IMR-90 (cell line): ENCODE measurements around the gene TADA1. TPM values are rescaled to one million over a fixed set of nuclear protein-coding genes. Genes with fewer than 3 reads are reported as not detected.

ENCODE experiments used
- ATAC-seq: fragments of 200-7000 bp; cut with Tn5 transposase; 2 replicates; pipeline ENCODE4 v1.9.1; 2020; ENCODE audit warnings: low read depth, mild to moderate bottlenecking, moderate library complexity
- BruUV-seq: library from RNA; stranded (reverse); fragments of 400-500 nt; replicated peaks from 2 replicates; lab custom pipeline; 2021; lab: Mats Ljungman, UMichigan
- CTCF ChIA-PET: fragments of 300-600 bp; formaldehyde crosslinking; extraction: SDS; loops from one replicate; lab custom pipeline; 2021; ENCODE audit warnings: antibody characterized with exemption; lab: Yijun Ruan, JAX
- POLR2A ChIA-PET: fragments of 300-600 bp; sonication (Branson Sonifier 250); formaldehyde crosslinking; loops from one replicate; lab custom pipeline; 2022; ENCODE audit warnings: antibody characterized with exemption; ENCODE audit not compliant: unreplicated experiment; lab: Charles Lee
- DNase-seq: peaks from one replicate; pipeline ENCODE4 v3.0.0; 2013
- H2AFZ ChIP-seq: replicated peaks from 2 replicates; pipeline ENCODE3; 2013; ENCODE audit warnings: low read length, mild to moderate bottlenecking; ENCODE audit not compliant: poor library complexity
- H2AK5ac ChIP-seq: 2 replicates; pipeline ENCODE4 v1.6.1; 2013; ENCODE audit warnings: low read depth, low read length, inconsistent platforms
- H2AK9ac ChIP-seq: replicated peaks from 2 replicates; pipeline ENCODE3; 2013; ENCODE audit warnings: mild to moderate bottlenecking, low read depth, low read length, moderate library complexity; ENCODE audit not compliant: poor library complexity
- H2BK120ac ChIP-seq: 2 replicates; pipeline ENCODE4 v1.6.1; 2013; ENCODE audit warnings: low read depth, low read length, inconsistent platforms
- H2BK15ac ChIP-seq: 3 replicates; pipeline ENCODE4 v1.6.1; 2013; ENCODE audit warnings: low read depth, low read length, inconsistent platforms
- H2BK20ac ChIP-seq: 2 replicates; pipeline ENCODE4 v1.6.1; 2013; ENCODE audit warnings: low read depth, mild to moderate bottlenecking, inconsistent platforms, low read length, moderate library complexity
- H2BK5ac ChIP-seq: 2 replicates; pipeline ENCODE4 v1.6.1; 2013; ENCODE audit warnings: mild to moderate bottlenecking, low read depth, low read length, inconsistent platforms; ENCODE audit not compliant: poor library complexity, severe bottlenecking
- H3K14ac ChIP-seq: replicated peaks from 2 replicates; pipeline ENCODE4 v1.6.1; 2013; ENCODE audit warnings: low read depth, low read length, inconsistent platforms
- H3K18ac ChIP-seq: 2 replicates; pipeline ENCODE4 v1.6.1; 2013; ENCODE audit warnings: low read depth, low read length, control low read depth
- H3K23ac ChIP-seq: 2 replicates; pipeline ENCODE4 v1.6.1; 2013; ENCODE audit warnings: low read depth, low read length, inconsistent platforms
- H3K27ac ChIP-seq: 2 replicates; pipeline ENCODE4 v1.5.1; 2013; ENCODE audit warnings: mild to moderate bottlenecking, control low read depth, low read length; ENCODE audit not compliant: insufficient read depth
- H3K27me3 ChIP-seq: 2 replicates; pipeline ENCODE4 v1.6.1; 2013; ENCODE audit warnings: low read length; ENCODE audit not compliant: control insufficient read depth, insufficient read depth
- H3K36me3 ChIP-seq: 2 replicates; pipeline ENCODE4 v1.6.1; 2013; ENCODE audit warnings: low read length, mixed read lengths; ENCODE audit not compliant: control insufficient read depth, insufficient read depth
- H3K4ac ChIP-seq: 2 replicates; pipeline ENCODE4 v1.6.1; 2013; ENCODE audit warnings: low read depth, low read length, inconsistent platforms
- H3K4me1 ChIP-seq: 2 replicates; pipeline ENCODE4 v1.6.1; 2013; ENCODE audit warnings: low read length, mixed read lengths; ENCODE audit not compliant: control insufficient read depth, insufficient read depth
- H3K4me2 ChIP-seq: 2 replicates; pipeline ENCODE4 v1.6.1; 2013; ENCODE audit warnings: low read depth, mild to moderate bottlenecking, control low read depth, low read length, moderate library complexity
- H3K4me3 ChIP-seq: 2 replicates; pipeline ENCODE4 v1.5.1; 2013; ENCODE audit warnings: low read depth, mild to moderate bottlenecking, control low read depth, low read length, moderate library complexity; ENCODE audit not compliant: insufficient read depth
- H3K56ac ChIP-seq: 2 replicates; pipeline ENCODE4 v1.6.1; 2013; ENCODE audit warnings: low read length, inconsistent platforms; ENCODE audit not compliant: insufficient read depth; ENCODE audit errors: extremely low read depth
- H3K79me1 ChIP-seq, 2 experiments: 2 replicates each; pipeline ENCODE4 v1.6.1; 2013; ENCODE audit warnings: low read length in 2 of 2, inconsistent platforms in 1 of 2, low read depth in 1 of 2
- H3K9ac ChIP-seq: 2 replicates; pipeline ENCODE4 v1.6.1; 2013; ENCODE audit warnings: low read depth, low read length, control low read depth
- H3K9me1 ChIP-seq: 2 replicates; pipeline ENCODE4 v1.6.1; 2013; ENCODE audit warnings: low read length, inconsistent platforms; ENCODE audit not compliant: insufficient read depth
- H3K9me3 ChIP-seq: 2 replicates; pipeline ENCODE4 v1.6.1; 2013; ENCODE audit warnings: low read length; ENCODE audit not compliant: control insufficient read depth, insufficient read depth
- H4K20me1 ChIP-seq: 2 replicates; pipeline ENCODE4 v1.6.1; 2013; ENCODE audit warnings: low read length, inconsistent platforms; ENCODE audit not compliant: insufficient read depth
- H4K5ac ChIP-seq: 2 replicates; pipeline ENCODE4 v1.6.1; 2013; ENCODE audit warnings: mild to moderate bottlenecking, low read depth, low read length, control low read depth
- H4K8ac ChIP-seq, 2 experiments: 2 replicates each; pipeline ENCODE4 v1.6.1; 2013; ENCODE audit warnings: low read depth in 2 of 2, low read length in 2 of 2, control low read depth in 1 of 2, inconsistent platforms in 1 of 2
- H4K91ac ChIP-seq: 2 replicates; pipeline ENCODE4 v1.6.1; 2013; ENCODE audit warnings: low read depth, low read length, inconsistent platforms; ENCODE audit not compliant: insufficient read depth
- BHLHE40 ChIP-seq: fragments of 150-350 bp; IDR thresholded peaks from 2 replicates; pipeline ENCODE4 v1.6.1; 2016; ENCODE audit warnings: mild to moderate bottlenecking, low read depth, low read length
- CEBPB ChIP-seq: IDR thresholded peaks from 2 replicates; pipeline ENCODE4 v1.6.1; 2012; ENCODE audit warnings: low read depth, low read length, improper control_type of control experiment
- CHD1 ChIP-seq: IDR thresholded peaks from 2 replicates; pipeline ENCODE4 v1.6.1; 2012; ENCODE audit warnings: low read depth, low read length, improper control_type of control experiment
- CTCF ChIP-seq: conservative IDR thresholded peaks from 2 replicates; pipeline ENCODE4 v1.5.1; 2012; ENCODE audit warnings: mild to moderate bottlenecking, low read depth, low read length, improper control_type of control experiment
- ELK1 ChIP-seq: fragments of 150-350 bp; IDR thresholded peaks from 2 replicates; pipeline ENCODE4 v1.6.1; 2016; ENCODE audit warnings: low read depth, mild to moderate bottlenecking, low read length, moderate library complexity, borderline replicate concordance
- FOS ChIP-seq: fragments of 150-350 bp; IDR thresholded peaks from 2 replicates; pipeline ENCODE4 v1.6.1; 2016; ENCODE audit warnings: low read depth, low read length
- MAFK ChIP-seq: IDR thresholded peaks from 2 replicates; pipeline ENCODE4 v1.6.1; 2012; ENCODE audit warnings: low read depth, low read length, improper control_type of control experiment
- MAZ ChIP-seq: IDR thresholded peaks from 2 replicates; pipeline ENCODE4 v1.6.1; 2012; ENCODE audit warnings: low read depth, mild to moderate bottlenecking, low read length, improper control_type of control experiment, moderate library complexity, borderline replicate concordance
- MXI1 ChIP-seq: IDR thresholded peaks from 2 replicates; pipeline ENCODE4 v1.6.1; 2012; ENCODE audit warnings: low read depth, mild to moderate bottlenecking, low read length, moderate library complexity, borderline replicate concordance
- NFE2L2 ChIP-seq: fragments of 150-350 bp; IDR thresholded peaks from 2 replicates; pipeline ENCODE4 v1.6.1; 2016; ENCODE audit warnings: low read depth, mild to moderate bottlenecking, low read length
- POLR2A ChIP-seq: IDR thresholded peaks from 2 replicates; pipeline ENCODE4 v1.6.1; 2012; ENCODE audit warnings: mild to moderate bottlenecking, low read depth, low read length
- RAD21 ChIP-seq: IDR thresholded peaks from 2 replicates; pipeline ENCODE4 v1.6.1; 2012; ENCODE audit warnings: low read length, improper control_type of control experiment
- RCOR1 ChIP-seq: IDR thresholded peaks from 2 replicates; pipeline ENCODE4 v1.6.1; 2012; ENCODE audit warnings: mild to moderate bottlenecking, low read length, improper control_type of control experiment; ENCODE audit not compliant: insufficient replicate concordance
- RFX5 ChIP-seq: IDR thresholded peaks from 2 replicates; pipeline ENCODE4 v1.8.0; 2012; ENCODE audit warnings: low read depth, mild to moderate bottlenecking, low read length, moderate library complexity
- SMC3 ChIP-seq: fragments of 150-350 bp; IDR thresholded peaks from 2 replicates; pipeline ENCODE4 v1.6.1; 2016; ENCODE audit warnings: low read depth, mild to moderate bottlenecking, antibody characterized with exemption, low read length, moderate library complexity
- USF2 ChIP-seq: fragments of 150-350 bp; IDR thresholded peaks from 2 replicates; pipeline ENCODE4 v1.6.1; 2017; ENCODE audit warnings: mild to moderate bottlenecking, antibody characterized with exemption, low read length, low read depth
- WGBS, 2 experiments: methylation state at CpG; one replicate each; pipeline versions ENCODE4 v1.1.5 to v1.1.7; 2013; ENCODE audit warnings: missing lambda C conversion rate in 2 of 2; ENCODE audit not compliant: insufficient read length in 1 of 2; ENCODE audit errors: extremely low coverage in 2 of 2; 5-methylcytosine and 5-hydroxymethylcytosine counted together
- dilution Hi-C: fragments of 300-500 bp; cut with HindIII; formaldehyde crosslinking; loops from one replicate; pipeline ENCODE4 v1.14.3; 2018; ENCODE audit warnings: low sequenced_read_pairs; ENCODE audit not compliant: unreplicated experiment
- in situ Hi-C: fragments of 300-500 bp; cut with MboI; formaldehyde crosslinking; loops from 3 replicates; pipeline ENCODE4 v1.14.3; 2019; ENCODE audit warnings: low sequenced_read_pairs, inconsistent platforms, mixed read lengths
- intact Hi-C: fragments of 100-400 bp; cut with micrococcal nuclease; formaldehyde crosslinking; loops from 2 replicates; pipeline ENCODE4 v1.10.0; 2022
- polyA plus RNA-seq, 3 experiments: library from polyadenylated mRNA; depleted of rRNA; stranded (reverse); fragments of >200 nt; gene quantifications; 2 replicates each; pipeline ENCODE4 v1.2.3, GENCODE V29; 2012; ENCODE audit warnings: low replicate concordance in 1 of 3
- total RNA-seq: library from RNA; depleted of rRNA; stranded (reverse); fragments of >200 nt; gene quantifications from 2 replicates; pipeline ENCODE4 v1.2.3, GENCODE V29; 2012

Gene TADA1
- total and polyA plus RNA-seq, 2 of the 4 experiments (the other 2 are of a cell fraction), result 8.2 to 16.8 TPM

- BruUV-seq, result no TSS peak
- H3K9ac ChIP-seq, result no peak overlapping the region
- H3K4ac ChIP-seq, result no peak overlapping the region
- H2AK5ac ChIP-seq, result no peak overlapping the region
- H3K9me1 ChIP-seq, result peaks cover 2% of the 10 kb centered on the region; the same call in 1 of the 2 replicates
- no peak overlapping the region for H3K4me2 ChIP-seq
- H3K27ac ChIP-seq, result no peak overlapping the region
- no CpG with 5 or more reads among the region's 3 CpGs for WGBS, 2 experiments
- no peak for DNase-seq
- no peaks in the 10 kb centered on the region for H3K9me3 ChIP-seq
- no peak overlapping the region for H2BK20ac ChIP-seq
- H2BK15ac ChIP-seq, result no peak overlapping the region
- H3K56ac ChIP-seq, result no peak overlapping the region
- no peak overlapping the region for H3K14ac ChIP-seq
- H3K27me3 ChIP-seq, result no peaks in the 10 kb centered on the region
- no peak for TF ChIP-seq CEBPB
- TF ChIP-seq CTCF, result no peak
- TF ChIP-seq BHLHE40, result no peak
- no peak for TF ChIP-seq USF2
- TF ChIP-seq FOS, result no peak
- no peak for TF ChIP-seq NFE2L2
- TF ChIP-seq RFX5, result no peak
- TF ChIP-seq RAD21, result no peak
- TF ChIP-seq ELK1, result no peak
- no peak for TF ChIP-seq CHD1
- TF ChIP-seq POLR2A, result no peak
- no peak for TF ChIP-seq SMC3
- TF ChIP-seq MAFK, result no peak
- TF ChIP-seq MAZ, result no peak
- no peak for TF ChIP-seq RCOR1
- TF ChIP-seq MXI1, result no peak
- H3K36me3 ChIP-seq, result peaks cover 26% of the 10 kb centered on the region
- ChIA-PET POLR2A (no interaction called here), CTCF (no interaction called here)
- H4K20me1 ChIP-seq, result no peaks in the 10 kb centered on the region
- no peak overlapping the region for H4K5ac ChIP-seq
- no peaks in the 10 kb centered on the region for H3K4me1 ChIP-seq
- no peak overlapping the region for H3K4me3 ChIP-seq
- in situ Hi-C loops (no loop called here), intact Hi-C loops (no loop called here), dilution Hi-C loops (no loop called here)
- no peak overlapping the region for H4K91ac ChIP-seq
- H3K23ac ChIP-seq, result no peak overlapping the region
- H2AFZ ChIP-seq, result no peak overlapping the region
- H2BK5ac ChIP-seq, result no peak overlapping the region
- no peak overlapping the region for H4K8ac ChIP-seq
- H2BK120ac ChIP-seq, result no peak overlapping the region
- peaks cover 0 to 6% of the 10 kb centered on the region in 2 experiments; a peak in 2 of 4 replicates for H3K79me1 ChIP-seq
- no peak overlapping the region for H3K18ac ChIP-seq
- H2AK9ac ChIP-seq, result no peak overlapping the region
- ATAC-seq, result no peak
Observed at GRCh38 chr1:166857995-166858394, 18.1 kb downstream of the TADA1 start.
